ENCODE measurements around the gene CPHXL2.

DNA sequence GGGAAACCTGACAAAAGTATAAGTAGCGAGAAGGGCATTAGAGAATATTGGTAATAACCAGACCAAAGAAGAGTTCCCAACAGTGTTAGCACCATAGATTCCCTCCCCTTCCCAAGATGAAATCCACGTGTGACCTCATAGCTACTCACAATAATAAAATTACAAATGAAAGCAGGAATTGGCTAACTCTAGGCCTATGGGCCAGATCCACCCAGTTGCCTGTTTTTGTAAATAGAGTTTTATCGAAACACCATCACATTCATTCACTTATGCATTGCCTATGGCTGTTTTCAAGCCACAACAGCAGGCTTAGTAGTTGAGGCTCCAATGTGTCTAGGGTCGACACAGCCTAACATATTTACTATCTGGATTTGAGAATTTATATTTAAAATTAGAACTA, 41.6 kb upstream of the CPHXL2 start:
- TF ChIP-seq, protein P1, sequence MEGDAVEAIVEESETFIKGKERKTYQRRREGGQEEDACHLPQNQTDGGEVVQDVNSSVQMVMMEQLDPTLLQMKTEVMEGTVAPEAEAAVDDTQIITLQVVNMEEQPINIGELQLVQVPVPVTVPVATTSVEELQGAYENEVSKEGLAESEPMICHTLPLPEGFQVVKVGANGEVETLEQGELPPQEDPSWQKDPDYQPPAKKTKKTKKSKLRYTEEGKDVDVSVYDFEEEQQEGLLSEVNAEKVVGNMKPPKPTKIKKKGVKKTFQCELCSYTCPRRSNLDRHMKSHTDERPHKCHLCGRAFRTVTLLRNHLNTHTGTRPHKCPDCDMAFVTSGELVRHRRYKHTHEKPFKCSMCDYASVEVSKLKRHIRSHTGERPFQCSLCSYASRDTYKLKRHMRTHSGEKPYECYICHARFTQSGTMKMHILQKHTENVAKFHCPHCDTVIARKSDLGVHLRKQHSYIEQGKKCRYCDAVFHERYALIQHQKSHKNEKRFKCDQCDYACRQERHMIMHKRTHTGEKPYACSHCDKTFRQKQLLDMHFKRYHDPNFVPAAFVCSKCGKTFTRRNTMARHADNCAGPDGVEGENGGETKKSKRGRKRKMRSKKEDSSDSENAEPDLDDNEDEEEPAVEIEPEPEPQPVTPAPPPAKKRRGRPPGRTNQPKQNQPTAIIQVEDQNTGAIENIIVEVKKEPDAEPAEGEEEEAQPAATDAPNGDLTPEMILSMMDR (IDR thresholded peaks at IDR 0.05): no peak
- TF ChIP-seq POLR2A (IDR thresholded peaks at IDR 0.05) (no peak), POLR2AphosphoS5 (IDR thresholded peaks at IDR 0.05) (no peak)
